K562 (cell line): ENCODE measurements around the gene NSRP1.

ENCODE experiments used
- DPF2 ChIP-seq: fragments of 450-650 bp; IDR thresholded peaks from 2 replicates; pipeline ENCODE4 v1.6.1; 2016
- EZH2 ChIP-seq: IDR thresholded peaks from 2 replicates; pipeline ENCODE4 v1.6.1; 2012; ENCODE audit warnings: low read depth, mild to moderate bottlenecking, inconsistent platforms, low read length, borderline replicate concordance
- NEUROD1 ChIP-seq: fragments of 150-350 bp; IDR thresholded peaks from 2 replicates; pipeline ENCODE4 v1.6.1; 2014; ENCODE audit warnings: borderline replicate concordance, low read length, low read depth; ENCODE audit not compliant: partially characterized antibody
- PML ChIP-seq: IDR thresholded peaks from 2 replicates; pipeline ENCODE4 v1.6.1; 2012; ENCODE audit warnings: low read length, inconsistent platforms
- POU5F1 ChIP-seq: fragments of 150-350 bp; IDR thresholded peaks from 2 replicates; pipeline ENCODE4 v1.6.1; 2014; ENCODE audit warnings: borderline replicate concordance, low read length, low read depth, mild to moderate bottlenecking; ENCODE audit not compliant: partially characterized antibody
- PYGO2 ChIP-seq: fragments of 450-650 bp; IDR thresholded peaks from 2 replicates; pipeline ENCODE4 v1.6.1; 2016; ENCODE audit warnings: mild to moderate bottlenecking, missing genetic modification characterization, moderate library complexity, missing compliant biosample characterization
- SIRT6 ChIP-seq: IDR thresholded peaks from one replicate; pipeline ENCODE4 v1.6.1; 2012; ENCODE audit warnings: low read depth, mild to moderate bottlenecking, control low read depth, inconsistent platforms, low read length, moderate library complexity
- TAF1 ChIP-seq: IDR thresholded peaks from 2 replicates; pipeline ENCODE4 v1.6.1; 2011; ENCODE audit warnings: mild to moderate bottlenecking, low read length, moderate library complexity; ENCODE audit not compliant: insufficient read depth, control insufficient read depth, severe bottlenecking; ENCODE audit errors: extremely low read depth
- ZNF431 ChIP-seq: sonication (generic); formaldehyde crosslinking; IDR thresholded peaks from 2 replicates; pipeline ENCODE4 v1.8.0; 2022; ENCODE audit warnings: mild to moderate bottlenecking, missing genetic modification reagents
- ZNF75A ChIP-seq: fragments of 450-650 bp; formaldehyde crosslinking; IDR thresholded peaks from 2 replicates; pipeline ENCODE4 v1.4.0; 2020; ENCODE audit warnings: mild to moderate bottlenecking
- TF ChIP-seq, protein P1 (sequence below), 3 experiments: IDR thresholded peaks in 2 of 3; conservative IDR thresholded peaks in 1 of 3; 2 replicates each; pipeline ENCODE4 v1.5.1; 2011 to 2012; ENCODE audit warnings: low read length in 3 of 3, mild to moderate bottlenecking in 3 of 3, control low read depth in 2 of 3, improper control_type of control experiment in 1 of 3, inconsistent platforms in 1 of 3, low read depth in 1 of 3, mixed read lengths in 1 of 3, moderate library complexity in 1 of 3; ENCODE audit not compliant: insufficient read depth in 2 of 3
- TF ChIP-seq, protein P2 (sequence below): sonication (generic); formaldehyde crosslinking; IDR thresholded peaks from 2 replicates; pipeline ENCODE4 v1.8.1; 2023; ENCODE audit warnings: mild to moderate bottlenecking, missing genetic modification reagents

DNA sequence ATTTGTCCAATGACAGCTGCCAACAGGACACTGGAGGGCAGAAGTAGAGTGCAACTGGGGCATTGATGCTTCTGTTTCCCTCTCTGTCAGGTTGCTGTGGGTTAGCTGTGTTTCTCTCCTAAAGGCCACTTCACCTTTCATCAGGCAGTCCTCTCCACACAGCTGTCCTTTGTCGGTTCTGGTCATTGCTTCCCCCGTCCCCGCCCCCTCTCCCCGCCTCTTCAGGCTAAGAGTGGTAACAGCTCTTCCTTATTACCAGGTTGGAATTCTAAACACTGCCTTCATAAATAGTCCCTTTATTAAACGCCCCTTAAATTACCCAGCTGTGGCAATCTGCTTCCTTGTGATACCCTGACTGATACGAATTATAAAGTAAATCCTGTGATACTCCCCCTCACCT is 31.8 kb upstream of the NSRP1 start:
- TF ChIP-seq PYGO2 (tag) = no peak
- TF ChIP-seq ZNF75A (CRISPR knock-in tag) = no peak
- TF ChIP-seq TAF1 = no peak
- TF ChIP-seq, protein P1, sequence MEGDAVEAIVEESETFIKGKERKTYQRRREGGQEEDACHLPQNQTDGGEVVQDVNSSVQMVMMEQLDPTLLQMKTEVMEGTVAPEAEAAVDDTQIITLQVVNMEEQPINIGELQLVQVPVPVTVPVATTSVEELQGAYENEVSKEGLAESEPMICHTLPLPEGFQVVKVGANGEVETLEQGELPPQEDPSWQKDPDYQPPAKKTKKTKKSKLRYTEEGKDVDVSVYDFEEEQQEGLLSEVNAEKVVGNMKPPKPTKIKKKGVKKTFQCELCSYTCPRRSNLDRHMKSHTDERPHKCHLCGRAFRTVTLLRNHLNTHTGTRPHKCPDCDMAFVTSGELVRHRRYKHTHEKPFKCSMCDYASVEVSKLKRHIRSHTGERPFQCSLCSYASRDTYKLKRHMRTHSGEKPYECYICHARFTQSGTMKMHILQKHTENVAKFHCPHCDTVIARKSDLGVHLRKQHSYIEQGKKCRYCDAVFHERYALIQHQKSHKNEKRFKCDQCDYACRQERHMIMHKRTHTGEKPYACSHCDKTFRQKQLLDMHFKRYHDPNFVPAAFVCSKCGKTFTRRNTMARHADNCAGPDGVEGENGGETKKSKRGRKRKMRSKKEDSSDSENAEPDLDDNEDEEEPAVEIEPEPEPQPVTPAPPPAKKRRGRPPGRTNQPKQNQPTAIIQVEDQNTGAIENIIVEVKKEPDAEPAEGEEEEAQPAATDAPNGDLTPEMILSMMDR (IDR thresholded peaks at IDR 0.05 in 2 of 3, conservative IDR thresholded peaks at IDR 0.05 in 1 of 3; ENCODE audit: insufficient read depth in 2 of 3, low read depth in 1 of 3, low read length in 3 of 3) = no peak
- TF ChIP-seq, protein P2, sequence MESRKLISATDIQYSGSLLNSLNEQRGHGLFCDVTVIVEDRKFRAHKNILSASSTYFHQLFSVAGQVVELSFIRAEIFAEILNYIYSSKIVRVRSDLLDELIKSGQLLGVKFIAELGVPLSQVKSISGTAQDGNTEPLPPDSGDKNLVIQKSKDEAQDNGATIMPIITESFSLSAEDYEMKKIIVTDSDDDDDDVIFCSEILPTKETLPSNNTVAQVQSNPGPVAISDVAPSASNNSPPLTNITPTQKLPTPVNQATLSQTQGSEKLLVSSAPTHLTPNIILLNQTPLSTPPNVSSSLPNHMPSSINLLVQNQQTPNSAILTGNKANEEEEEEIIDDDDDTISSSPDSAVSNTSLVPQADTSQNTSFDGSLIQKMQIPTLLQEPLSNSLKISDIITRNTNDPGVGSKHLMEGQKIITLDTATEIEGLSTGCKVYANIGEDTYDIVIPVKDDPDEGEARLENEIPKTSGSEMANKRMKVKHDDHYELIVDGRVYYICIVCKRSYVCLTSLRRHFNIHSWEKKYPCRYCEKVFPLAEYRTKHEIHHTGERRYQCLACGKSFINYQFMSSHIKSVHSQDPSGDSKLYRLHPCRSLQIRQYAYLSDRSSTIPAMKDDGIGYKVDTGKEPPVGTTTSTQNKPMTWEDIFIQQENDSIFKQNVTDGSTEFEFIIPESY (CRISPR knock-in tag) = no peak
- no peak for TF ChIP-seq ZNF431 (CRISPR knock-in tag)
- no peak for TF ChIP-seq SIRT6
- TF ChIP-seq DPF2 = no peak
- TF ChIP-seq EZH2 = no peak
- no peak for TF ChIP-seq NEUROD1
- TF ChIP-seq POU5F1 = no peak
- TF ChIP-seq PML = no peak
